Muscle of leg (tissue), 16 donors: ENCODE results near the gene FXN. TPM values are rescaled to one million over a fixed set of nuclear protein-coding genes. Genes with fewer than 3 reads are reported as not detected.
A peak's percentile ranks its signal among the peaks of the same experiment; 100 is the strongest.
"Not testable (repeated sequence)": the region's sequence is repeated elsewhere in the genome, so short reads cannot be mapped to it uniquely, and the experiment has no call there.

Experiments
- DNase-seq: peaks from one replicate; pipeline ENCODE4 v3.0.0; 2013
- H3K27ac ChIP-seq: one replicate; pipeline ENCODE4 v1.5.1; 2013; ENCODE audit warnings: mild to moderate bottlenecking, low read length, control low read depth
- H3K27me3 ChIP-seq: one replicate; pipeline ENCODE4 v1.6.1; 2013; ENCODE audit warnings: low read length; ENCODE audit not compliant: control insufficient read depth, insufficient read depth
- H3K36me3 ChIP-seq: one replicate; pipeline ENCODE4 v1.6.1; 2013; ENCODE audit warnings: low read length; ENCODE audit not compliant: control insufficient read depth, insufficient read depth
- H3K4me1 ChIP-seq: one replicate; pipeline ENCODE4 v1.6.1; 2013; ENCODE audit warnings: low read length; ENCODE audit not compliant: control insufficient read depth, insufficient read depth
- H3K4me3 ChIP-seq: one replicate; pipeline ENCODE4 v1.5.1; 2013; ENCODE audit warnings: low read length, control low read depth
- H3K9me3 ChIP-seq: replicated peaks from 2 replicates; pipeline ENCODE4 v1.6.1; 2013; ENCODE audit warnings: low read depth, low read length; ENCODE audit not compliant: control insufficient read depth
- WGBS: methylation state at CpG from one replicate; pipeline ENCODE4 v1.1.5; 2013; ENCODE audit warnings: missing lambda C conversion rate; ENCODE audit not compliant: insufficient coverage; 5-methylcytosine and 5-hydroxymethylcytosine counted together
- long read RNA-seq, 11 donors: transcript quantifications; one replicate each; lab custom pipeline, GENCODE V29; 2026
- polyA plus RNA-seq, 8 donors: library from polyadenylated mRNA; unstranded; fragments of 120-200 nt; gene quantifications; one replicate each; pipeline versions ENCODE4 v1.2.1 to v1.2.3, GENCODE V29; 2013; ENCODE audit warnings: inconsistent platforms in 1 of 8, low replicate concordance in 1 of 8; ENCODE audit not compliant: insufficient read length in 8 of 8, insufficient read depth in 1 of 8
- total RNA-seq: library from RNA; stranded (reverse); fragments of 120-200 nt; gene quantifications from one replicate; pipeline ENCODE4 v1.2.4, GENCODE V29; 2013

Gene FXN
- total RNA-seq: 5.1 TPM
- polyA plus RNA-seq: 10 to 100 TPM in 7 of 8 donors, 1 to 10 TPM in 1; 8.5 to 14.4 (median 13.7) TPM
- long read RNA-seq, donor 1, full-length matches to known transcripts: 1 of 1 reads
- long read RNA-seq, donor 1, partial matches to known transcripts: 0 of 1 reads
- long read RNA-seq, donor 1, other reads (novel, unspliced or antisense): 0 of 1 reads
- long read RNA-seq, donor 2: 0 reads
- long read RNA-seq, donor 3, full-length matches to known transcripts: 6 of 6 reads
- long read RNA-seq, donor 3, partial matches to known transcripts: 0 of 6 reads
- long read RNA-seq, donor 3, other reads (novel, unspliced or antisense): 0 of 6 reads
- long read RNA-seq, donor 4, full-length matches to known transcripts: 3 of 3 reads
- long read RNA-seq, donor 4, partial matches to known transcripts: 0 of 3 reads
- long read RNA-seq, donor 4, other reads (novel, unspliced or antisense): 0 of 3 reads
- long read RNA-seq, donor 5, full-length matches to known transcripts: 14 of 14 reads
- long read RNA-seq, donor 5, partial matches to known transcripts: 0 of 14 reads
- long read RNA-seq, donor 5, other reads (novel, unspliced or antisense): 0 of 14 reads
- long read RNA-seq, donor 6, full-length matches to known transcripts: 10 of 10 reads
- long read RNA-seq, donor 6, partial matches to known transcripts: 0 of 10 reads
- long read RNA-seq, donor 6, other reads (novel, unspliced or antisense): 0 of 10 reads
- long read RNA-seq, donor 7: 0 reads
- long read RNA-seq, donor 8, full-length matches to known transcripts: 9 of 9 reads
- long read RNA-seq, donor 8, partial matches to known transcripts: 0 of 9 reads
- long read RNA-seq, donor 8, other reads (novel, unspliced or antisense): 0 of 9 reads
- long read RNA-seq, donor 9, full-length matches to known transcripts: 8 of 8 reads
- long read RNA-seq, donor 9, partial matches to known transcripts: 0 of 8 reads
- long read RNA-seq, donor 9, other reads (novel, unspliced or antisense): 0 of 8 reads
- long read RNA-seq, donor 10, full-length matches to known transcripts: 10 of 10 reads
- long read RNA-seq, donor 10, partial matches to known transcripts: 0 of 10 reads
- long read RNA-seq, donor 10, other reads (novel, unspliced or antisense): 0 of 10 reads
- long read RNA-seq, donor 11, full-length matches to known transcripts: 5 of 5 reads
- long read RNA-seq, donor 11, partial matches to known transcripts: 0 of 5 reads
- long read RNA-seq, donor 11, other reads (novel, unspliced or antisense): 0 of 5 reads

- peak within 1 kb of the TSS; percentile 77 for H3K27ac ChIP-seq
- under 1% methylated on average over 67 of the region's 75 CpGs for WGBS
- H3K9me3 ChIP-seq: no peaks in the 10 kb centered on the region
- DNase-seq: peak; percentile 91
- no peaks in the 10 kb centered on the region for H3K36me3 ChIP-seq
- H3K27me3 ChIP-seq: no peaks in the 10 kb centered on the region
- peak within 1 kb of the TSS; percentile 75 for H3K4me3 ChIP-seq
- H3K4me1 ChIP-seq: peaks cover 10% of the 10 kb centered on the region
Measured at GRCh38 chr9:69035438-69036308, at the start of gene FXN. FXN (plus strand) TSS chr9:69035752; CDS start chr9:69035783, 31 bp downstream.

DNA sequence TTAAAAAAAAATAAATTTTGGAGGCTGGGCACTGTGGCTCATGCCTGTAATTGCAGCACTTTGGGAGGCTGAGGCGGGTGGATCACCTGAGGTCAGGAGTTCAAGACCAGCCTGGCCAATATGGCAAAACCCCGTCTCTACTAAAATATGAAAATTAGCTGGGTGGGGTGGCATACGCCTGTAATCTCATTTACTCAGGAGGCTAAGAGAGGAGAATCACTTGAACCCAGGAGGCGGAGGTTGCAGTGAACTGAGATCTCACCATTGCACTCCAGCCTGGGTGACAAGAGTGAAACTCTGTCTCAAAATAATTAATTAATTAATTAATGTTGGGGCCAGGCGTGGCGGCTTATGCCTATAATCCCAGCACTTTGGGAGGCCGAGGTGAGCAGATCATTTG is 48.6 kb upstream of the FXN start:
- H3K4me3 ChIP-seq, DNase-seq, H3K4me1 ChIP-seq, H3K36me3 ChIP-seq, H3K9me3 ChIP-seq, H3K27me3 ChIP-seq, H3K27ac ChIP-seq: not testable (repeated sequence)
- 88% methylated on average over 5 of the region's 7 CpGs for WGBS

DNA sequence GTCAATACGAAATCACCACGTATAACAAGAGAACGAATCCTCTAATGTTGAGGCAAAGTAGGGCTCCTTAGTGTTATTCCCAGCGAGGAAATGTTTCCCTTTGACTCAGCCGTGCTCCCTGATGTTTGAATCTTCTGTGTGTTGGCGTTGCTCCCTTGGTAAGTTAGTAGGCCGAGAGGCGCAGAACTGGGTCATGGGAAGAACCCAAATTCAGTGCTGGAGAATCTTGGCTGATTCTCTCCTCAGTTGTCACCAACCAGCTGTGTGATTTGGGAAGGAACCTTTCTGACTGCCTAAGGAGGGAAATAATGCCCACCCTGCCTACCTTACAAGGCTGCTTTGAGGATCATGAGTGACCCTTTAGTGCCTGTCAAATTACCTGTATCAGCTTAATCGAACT is 44.1 kb upstream of the FXN start:
- Histone ChIP-seq H3K4me3 (no peak overlapping the region), H3K9me3 (no peaks in the 10 kb centered on the region), H3K36me3 (no peaks in the 10 kb centered on the region), H3K27ac (no peak overlapping the region), H3K4me1 (no peaks in the 10 kb centered on the region), H3K27me3 (no peaks in the 10 kb centered on the region)
- no peak for DNase-seq
- WGBS: 100% methylated on average over 1 of the region's 9 CpGs

GRCh38 chr9:68995776-68996175 is 39.8 kb upstream of the FXN start:
- peaks cover 6% of the 10 kb centered on the region for H3K4me1 ChIP-seq
- no CpG with 5 or more reads among the region's 3 CpGs for WGBS
- no peak overlapping the region for H3K27ac ChIP-seq
- no peaks in the 10 kb centered on the region for H3K9me3 ChIP-seq
- H3K4me3 ChIP-seq: no peak overlapping the region
- no peaks in the 10 kb centered on the region for H3K27me3 ChIP-seq
- no peaks in the 10 kb centered on the region for H3K36me3 ChIP-seq
- DNase-seq: no peak

- WGBS: 74% methylated on average over 3 of the region's 5 CpGs
Measured at GRCh38 chr9:68996462-68996861, 39.1 kb upstream of the FXN start.

DNA sequence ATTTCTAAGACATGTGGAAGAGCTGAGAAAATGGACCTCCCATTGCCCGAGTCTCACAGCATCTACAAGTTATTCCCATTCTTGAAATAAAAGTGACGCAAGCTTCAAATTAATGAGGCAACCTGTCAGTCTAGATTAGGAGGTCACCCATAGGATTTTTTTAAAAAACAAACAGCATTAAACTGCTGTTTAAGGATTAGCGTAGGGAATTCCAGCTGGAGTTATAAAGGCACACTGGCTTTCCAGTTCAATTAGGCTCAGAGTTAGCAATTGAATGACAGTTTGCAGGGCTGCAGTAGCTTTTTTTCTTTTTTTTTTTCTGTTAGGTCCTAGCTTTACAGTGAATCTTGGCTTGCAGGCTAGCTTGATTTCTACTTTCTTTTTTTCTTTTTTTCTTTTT is 37.9 kb upstream of the FXN start:
- H3K4me3 ChIP-seq: no peak overlapping the region
- no peaks in the 10 kb centered on the region for H3K36me3 ChIP-seq
- no peaks in the 10 kb centered on the region for H3K9me3 ChIP-seq
- H3K27me3 ChIP-seq: no peaks in the 10 kb centered on the region
- DNase-seq: no peak
- peaks cover 6% of the 10 kb centered on the region for H3K4me1 ChIP-seq
- WGBS: 60% methylated on average over 1 of the region's 3 CpGs
- no peak overlapping the region for H3K27ac ChIP-seq

More at GRCh38 chr9:68996462-68996861, 39.1 kb upstream of the FXN start:
- Histone ChIP-seq H3K4me3 (no peak overlapping the region), H3K4me1 (peaks cover 6% of the 10 kb centered on the region), H3K27ac (no peak overlapping the region), H3K9me3 (no peaks in the 10 kb centered on the region), H3K36me3 (no peaks in the 10 kb centered on the region), H3K27me3 (no peaks in the 10 kb centered on the region)
- peak; percentile 57 for DNase-seq

DNA sequence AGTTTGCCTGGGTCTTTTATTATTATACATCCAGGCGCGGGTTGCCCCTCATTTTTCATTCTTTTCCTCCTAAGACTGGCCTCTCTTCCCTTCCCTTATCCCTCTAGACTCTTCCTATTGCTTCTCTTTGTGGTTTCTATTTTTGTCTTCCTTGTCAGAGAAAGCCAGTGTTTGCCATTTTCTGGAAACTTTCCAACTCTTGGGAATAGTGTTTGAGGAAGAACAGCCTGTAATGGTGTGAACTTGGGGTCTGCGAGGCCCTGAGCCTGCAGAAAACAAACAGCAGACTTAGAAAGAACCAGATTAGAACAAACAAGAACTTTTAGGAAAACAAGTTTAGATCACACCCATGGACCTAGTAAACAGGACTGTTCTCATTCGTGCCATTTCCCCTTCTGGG is 37.2 kb upstream of the FXN start:
- no peak overlapping the region for H3K4me3 ChIP-seq
- H3K9me3 ChIP-seq: no peaks in the 10 kb centered on the region
- DNase-seq: peak; percentile 54
- peaks cover 7% of the 10 kb centered on the region for H3K4me1 ChIP-seq
- no peaks in the 10 kb centered on the region for H3K27me3 ChIP-seq
- H3K27ac ChIP-seq: no peak overlapping the region
- H3K36me3 ChIP-seq: no peaks in the 10 kb centered on the region
- no CpG with 5 or more reads among the region's 4 CpGs for WGBS

GRCh38 chr9:68998812-68999211 is 36.7 kb upstream of the FXN start:
- peaks cover 9% of the 10 kb centered on the region for H3K4me1 ChIP-seq
- H3K36me3 ChIP-seq: no peaks in the 10 kb centered on the region
- 49% methylated on average over 2 of the region's 5 CpGs for WGBS
- no peak overlapping the region for H3K27ac ChIP-seq
- no peak for DNase-seq
- no peaks in the 10 kb centered on the region for H3K27me3 ChIP-seq
- H3K4me3 ChIP-seq: no peak overlapping the region
- no peaks in the 10 kb centered on the region for H3K9me3 ChIP-seq

DNA sequence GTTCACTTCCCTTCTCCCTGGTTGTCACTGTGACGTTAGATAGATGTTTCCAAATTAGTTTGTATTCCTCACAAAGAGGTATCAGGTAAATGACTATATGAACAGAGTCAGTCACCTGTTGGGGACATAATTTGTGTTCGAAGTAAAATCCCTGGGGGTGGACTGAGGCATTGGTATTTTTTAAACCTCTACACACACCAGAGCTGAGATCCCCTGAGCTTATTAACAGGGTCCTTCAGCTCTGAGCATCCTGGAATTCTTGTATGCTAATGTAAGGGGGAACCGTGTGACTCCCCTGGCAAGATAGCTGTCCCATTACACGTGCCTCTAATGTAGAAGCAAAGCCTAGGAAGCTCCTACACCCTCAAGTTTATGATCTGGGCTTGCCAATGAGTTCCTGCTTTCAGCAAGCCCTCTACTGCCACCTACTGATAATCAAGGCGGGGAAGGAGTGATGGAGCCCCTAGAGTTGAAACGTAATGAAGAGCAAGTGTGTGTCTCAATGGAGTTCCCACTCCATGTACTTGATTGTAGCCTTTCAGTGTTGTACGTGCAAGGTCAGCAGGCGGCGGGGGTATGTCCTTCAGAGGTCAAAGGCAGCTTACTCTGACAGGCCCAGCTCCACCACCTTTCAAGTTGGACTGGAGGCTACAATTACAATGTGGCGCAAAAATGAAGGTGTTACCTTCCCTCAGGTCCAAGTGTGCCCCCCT is 36.0 kb upstream of the FXN start:
- no peaks in the 10 kb centered on the region for H3K9me3 ChIP-seq
- no peak overlapping the region for H3K27ac ChIP-seq
- DNase-seq: peak; percentile 81
- no peaks in the 10 kb centered on the region for H3K27me3 ChIP-seq
- H3K4me3 ChIP-seq: no peak overlapping the region
- H3K4me1 ChIP-seq: peaks cover 9% of the 10 kb centered on the region
- H3K36me3 ChIP-seq: no peaks in the 10 kb centered on the region
- WGBS: 10% methylated on average over 3 of the region's 10 CpGs
